GM06990 (cell line): ENCODE measurements around the gene MAML3.

Source experiments
- DNase-seq: peaks from one replicate; pipeline ENCODE4 v3.0.0-alpha.2; 2011; ENCODE audit not compliant: insufficient read length; ENCODE audit errors: extremely low read depth
- H3K27me3 ChIP-seq: replicated peaks from 2 replicates; pipeline ENCODE4 v1.6.0; 2011; ENCODE audit warnings: low read length; ENCODE audit not compliant: control insufficient read depth, insufficient read depth
- H3K36me3 ChIP-seq: 2 replicates; pipeline ENCODE4 v1.5.1; 2011; ENCODE audit warnings: low read length; ENCODE audit not compliant: control insufficient read depth, insufficient read depth
- H3K4me3 ChIP-seq: replicated peaks from 2 replicates; pipeline ENCODE4 v1.5.1; 2011; ENCODE audit warnings: low read depth, mild to moderate bottlenecking, control low read depth, low read length
- TF ChIP-seq, protein P1 (sequence below): IDR thresholded peaks from 2 replicates; pipeline ENCODE4 v1.5.1; 2011; ENCODE audit warnings: low read length, control low read depth, mild to moderate bottlenecking, inconsistent platforms; ENCODE audit not compliant: insufficient read depth, poor library complexity, severe bottlenecking

MAML3 gene

DNA sequence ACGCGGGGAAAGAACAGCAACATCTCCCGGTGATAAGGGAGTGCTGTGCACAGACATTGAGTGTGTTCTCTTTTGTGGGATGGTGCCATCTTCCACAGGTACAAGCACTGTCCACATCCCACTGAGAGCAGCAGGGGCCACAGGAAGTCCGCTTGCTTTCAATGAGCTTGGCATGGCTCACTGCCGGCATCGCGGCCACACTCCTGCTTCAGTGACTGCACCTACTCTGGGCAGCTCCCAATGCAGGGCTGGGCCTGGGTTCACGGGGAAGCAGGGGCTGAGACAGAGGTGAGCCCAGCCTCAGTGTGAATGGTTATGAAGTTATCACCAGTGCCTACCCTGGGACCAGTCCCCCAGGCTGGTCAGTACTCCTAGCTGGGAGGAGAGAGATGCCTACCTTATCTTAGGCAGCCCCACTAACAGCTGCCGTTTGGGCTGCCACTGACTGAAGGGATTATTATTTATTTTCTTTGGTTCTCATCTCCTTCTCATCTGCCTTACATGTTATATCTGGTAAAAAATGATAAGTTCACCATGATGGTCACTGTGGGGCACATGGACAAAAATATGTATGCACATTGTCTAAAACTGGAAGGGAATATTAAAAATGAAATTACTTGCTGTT is 389.2 kb downstream of the MAML3 start:
- no peak for DNase-seq
- no peaks in the 10 kb centered on the region for H3K36me3 ChIP-seq
- no peak overlapping the region for H3K4me3 ChIP-seq
- no peaks in the 10 kb centered on the region; the same call in none of the 2 replicates for H3K27me3 ChIP-seq
- TF ChIP-seq, protein P1, sequence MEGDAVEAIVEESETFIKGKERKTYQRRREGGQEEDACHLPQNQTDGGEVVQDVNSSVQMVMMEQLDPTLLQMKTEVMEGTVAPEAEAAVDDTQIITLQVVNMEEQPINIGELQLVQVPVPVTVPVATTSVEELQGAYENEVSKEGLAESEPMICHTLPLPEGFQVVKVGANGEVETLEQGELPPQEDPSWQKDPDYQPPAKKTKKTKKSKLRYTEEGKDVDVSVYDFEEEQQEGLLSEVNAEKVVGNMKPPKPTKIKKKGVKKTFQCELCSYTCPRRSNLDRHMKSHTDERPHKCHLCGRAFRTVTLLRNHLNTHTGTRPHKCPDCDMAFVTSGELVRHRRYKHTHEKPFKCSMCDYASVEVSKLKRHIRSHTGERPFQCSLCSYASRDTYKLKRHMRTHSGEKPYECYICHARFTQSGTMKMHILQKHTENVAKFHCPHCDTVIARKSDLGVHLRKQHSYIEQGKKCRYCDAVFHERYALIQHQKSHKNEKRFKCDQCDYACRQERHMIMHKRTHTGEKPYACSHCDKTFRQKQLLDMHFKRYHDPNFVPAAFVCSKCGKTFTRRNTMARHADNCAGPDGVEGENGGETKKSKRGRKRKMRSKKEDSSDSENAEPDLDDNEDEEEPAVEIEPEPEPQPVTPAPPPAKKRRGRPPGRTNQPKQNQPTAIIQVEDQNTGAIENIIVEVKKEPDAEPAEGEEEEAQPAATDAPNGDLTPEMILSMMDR = no peak

DNA sequence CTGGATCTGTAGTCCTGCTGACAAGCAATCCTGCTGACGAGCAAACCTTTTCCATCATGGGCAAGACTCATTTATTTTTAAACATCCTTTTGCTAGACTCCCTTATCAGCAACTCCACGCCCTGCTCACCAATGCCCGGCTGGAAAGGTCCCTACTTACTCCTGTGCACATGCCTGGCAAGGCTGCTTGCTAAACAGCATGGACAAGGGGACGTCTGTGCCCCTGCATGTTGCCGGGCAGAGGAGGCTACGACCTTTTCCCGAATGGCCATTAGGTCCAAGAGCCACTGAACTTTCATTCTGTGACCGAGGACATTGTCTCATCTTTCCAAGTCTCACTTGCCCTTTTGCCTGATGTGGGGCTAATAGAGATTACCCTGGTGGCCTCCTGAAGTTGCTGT is 389.8 kb downstream of the MAML3 start:
- TF ChIP-seq, protein P1 = no peak
- no peaks in the 10 kb centered on the region for H3K36me3 ChIP-seq
- H3K27me3 ChIP-seq = no peaks in the 10 kb centered on the region; the same call in none of the 2 replicates
- H3K4me3 ChIP-seq = no peak overlapping the region
- no peak for DNase-seq

DNA sequence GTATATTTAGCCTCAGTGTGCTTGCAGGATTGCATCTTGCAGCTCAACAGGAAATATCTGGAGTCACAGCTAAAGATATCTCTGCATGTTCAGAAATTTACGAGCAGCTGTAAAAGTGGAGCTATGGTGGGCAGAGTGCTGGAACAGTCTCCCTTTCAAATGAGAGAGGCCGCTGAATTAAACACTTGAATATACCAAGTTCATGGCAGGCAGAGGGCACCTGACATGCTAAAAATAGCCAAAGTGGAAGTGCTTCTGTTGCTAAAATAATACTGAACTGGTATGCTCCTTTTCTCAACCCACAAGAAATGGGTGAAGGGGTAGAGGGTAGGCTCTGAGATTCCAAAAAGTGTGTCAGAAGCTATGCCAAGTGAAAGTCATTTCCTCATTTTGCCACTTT is 390.3 kb downstream of the MAML3 start:
- DNase-seq = no peak
- TF ChIP-seq, protein P1 = no peak
- Histone ChIP-seq H3K4me3 (no peak overlapping the region), H3K27me3 (no peaks in the 10 kb centered on the region; the same call in none of the 2 replicates), H3K36me3 (no peaks in the 10 kb centered on the region)

GRCh38 chr4:139763205-139763604 is 390.8 kb downstream of the MAML3 start:
- Histone ChIP-seq H3K27me3 (no peaks in the 10 kb centered on the region; the same call in none of the 2 replicates), H3K4me3 (no peak overlapping the region), H3K36me3 (no peaks in the 10 kb centered on the region)
- DNase-seq = no peak
- TF ChIP-seq, protein P1 = no peak

- H3K27me3 ChIP-seq = no peaks in the 10 kb centered on the region; the same call in none of the 2 replicates
- H3K36me3 ChIP-seq = no peaks in the 10 kb centered on the region
- H3K4me3 ChIP-seq = no peak overlapping the region
- TF ChIP-seq, protein P1 = no peak
- DNase-seq = no peak
Measured at GRCh38 chr4:139762720-139763119, 391.3 kb downstream of the MAML3 start.
